Liver (tissue), 3 donors: ENCODE results near the gene ZCCHC17.

Source experiments
- EGR1 ChIP-seq, 2 donors: IDR thresholded peaks; 2 replicates each; pipeline ENCODE4 v1.6.1; 2016 to 2018; ENCODE audit warnings: antibody characterized with exemption in 2 of 2, low read depth in 2 of 2
- FOXA1 ChIP-seq: IDR thresholded peaks from 2 replicates; pipeline ENCODE4 v1.6.1; 2016; ENCODE audit warnings: antibody characterized with exemption
- RAD21 ChIP-seq, 2 donors: IDR thresholded peaks; 2 replicates each; pipeline ENCODE4 v1.6.1; 2016; ENCODE audit warnings: antibody characterized with exemption in 2 of 2, mild to moderate bottlenecking in 2 of 2
- SP1 ChIP-seq: IDR thresholded peaks from 2 replicates; pipeline ENCODE4 v1.6.1; 2018; ENCODE audit warnings: antibody characterized with exemption, mild to moderate bottlenecking
- TAF1 ChIP-seq: conservative IDR thresholded peaks from 2 replicates; pipeline ENCODE4 v1.6.1; 2016; ENCODE audit warnings: antibody characterized with exemption, mild to moderate bottlenecking
- YY1 ChIP-seq: IDR thresholded peaks from 2 replicates; pipeline ENCODE4 v1.6.1; 2016; ENCODE audit warnings: antibody characterized with exemption, mild to moderate bottlenecking
- TF ChIP-seq, protein P1 (sequence below): fragments of 150-350 bp; IDR thresholded peaks from 2 replicates; pipeline ENCODE4 v1.5.1; 2017; ENCODE audit warnings: improper control_type of control experiment, low read depth, low read length; ENCODE audit not compliant: missing input control
- TF ChIP-seq, protein P2 (sequence below): IDR thresholded peaks from 2 replicates; pipeline ENCODE4 v1.6.1; 2016; ENCODE audit warnings: antibody characterized with exemption
- donor health status: healthy.
- donor health status: healthy.

DNA sequence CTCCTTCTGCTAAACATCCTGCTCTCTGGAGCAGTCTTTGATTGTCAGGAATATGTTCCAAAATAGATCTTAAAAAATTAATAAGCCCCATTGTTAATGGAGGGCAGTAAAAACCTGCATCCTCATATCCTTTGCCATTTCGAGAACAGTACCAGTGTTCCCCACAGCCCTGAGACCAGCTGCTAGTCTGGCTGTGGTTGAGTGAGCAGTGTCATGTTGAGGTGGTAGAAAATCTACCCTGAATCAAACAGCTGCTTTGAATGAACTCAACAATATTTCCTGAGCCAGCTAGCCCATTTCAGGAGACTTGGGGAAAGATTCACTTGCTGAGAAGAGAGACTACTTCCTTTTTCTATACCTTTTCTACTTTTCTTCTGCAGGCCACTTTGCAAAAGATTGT is 51.6 kb downstream of the ZCCHC17 start:
- TF ChIP-seq YY1 (no peak), TAF1 (no peak), SP1 (no peak), RAD21 (IDR thresholded peaks at IDR 0.05) (no peak), FOXA1 (no peak), EGR1 (IDR thresholded peaks at IDR 0.05; ENCODE audit: low read depth in 2 of 2) (no peak)
- TF ChIP-seq, protein P1, sequence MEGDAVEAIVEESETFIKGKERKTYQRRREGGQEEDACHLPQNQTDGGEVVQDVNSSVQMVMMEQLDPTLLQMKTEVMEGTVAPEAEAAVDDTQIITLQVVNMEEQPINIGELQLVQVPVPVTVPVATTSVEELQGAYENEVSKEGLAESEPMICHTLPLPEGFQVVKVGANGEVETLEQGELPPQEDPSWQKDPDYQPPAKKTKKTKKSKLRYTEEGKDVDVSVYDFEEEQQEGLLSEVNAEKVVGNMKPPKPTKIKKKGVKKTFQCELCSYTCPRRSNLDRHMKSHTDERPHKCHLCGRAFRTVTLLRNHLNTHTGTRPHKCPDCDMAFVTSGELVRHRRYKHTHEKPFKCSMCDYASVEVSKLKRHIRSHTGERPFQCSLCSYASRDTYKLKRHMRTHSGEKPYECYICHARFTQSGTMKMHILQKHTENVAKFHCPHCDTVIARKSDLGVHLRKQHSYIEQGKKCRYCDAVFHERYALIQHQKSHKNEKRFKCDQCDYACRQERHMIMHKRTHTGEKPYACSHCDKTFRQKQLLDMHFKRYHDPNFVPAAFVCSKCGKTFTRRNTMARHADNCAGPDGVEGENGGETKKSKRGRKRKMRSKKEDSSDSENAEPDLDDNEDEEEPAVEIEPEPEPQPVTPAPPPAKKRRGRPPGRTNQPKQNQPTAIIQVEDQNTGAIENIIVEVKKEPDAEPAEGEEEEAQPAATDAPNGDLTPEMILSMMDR, result no peak
- TF ChIP-seq, protein P2, sequence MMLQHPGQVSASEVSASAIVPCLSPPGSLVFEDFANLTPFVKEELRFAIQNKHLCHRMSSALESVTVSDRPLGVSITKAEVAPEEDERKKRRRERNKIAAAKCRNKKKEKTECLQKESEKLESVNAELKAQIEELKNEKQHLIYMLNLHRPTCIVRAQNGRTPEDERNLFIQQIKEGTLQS, result no peak
